ENCODE data around the gene PARD6A. TPM values are rescaled to one million over a fixed set of nuclear protein-coding genes. Genes with fewer than 3 reads are reported as not detected.

Gene PARD6A
- total and polyA plus RNA-seq, 2 of the 13 experiments (the other 11 are each of a cell fraction or from before 2014, with no cell fraction given) = 3.5 to 4.3 TPM

GRCh38 chr16:67666559-67667452, 6.0 kb downstream of the PARD6A start, which contains the start of the genes C16orf86 and ENKD1 (continued):
- TF ChIP-seq SMAD3 (CRISPR knock-in tag; IDR thresholded peaks at IDR 0.05) = peak; percentile 34; the same call in 1 of the 2 replicates
- TF ChIP-seq CENPT (CRISPR knock-in tag; IDR thresholded peaks at IDR 0.05; ENCODE audit: low read depth) = 0 out of 2 replicates have a peak, but pooled peaks have one; percentile 24
- TF ChIP-seq NAIF1 (CRISPR knock-in tag; IDR thresholded peaks at IDR 0.05; ENCODE audit: borderline replicate concordance) = peak; percentile 17; the same call in 1 of the 2 replicates
- TF ChIP-seq, protein P1, sequence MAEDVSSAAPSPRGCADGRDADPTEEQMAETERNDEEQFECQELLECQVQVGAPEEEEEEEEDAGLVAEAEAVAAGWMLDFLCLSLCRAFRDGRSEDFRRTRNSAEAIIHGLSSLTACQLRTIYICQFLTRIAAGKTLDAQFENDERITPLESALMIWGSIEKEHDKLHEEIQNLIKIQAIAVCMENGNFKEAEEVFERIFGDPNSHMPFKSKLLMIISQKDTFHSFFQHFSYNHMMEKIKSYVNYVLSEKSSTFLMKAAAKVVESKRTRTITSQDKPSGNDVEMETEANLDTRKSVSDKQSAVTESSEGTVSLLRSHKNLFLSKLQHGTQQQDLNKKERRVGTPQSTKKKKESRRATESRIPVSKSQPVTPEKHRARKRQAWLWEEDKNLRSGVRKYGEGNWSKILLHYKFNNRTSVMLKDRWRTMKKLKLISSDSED (CRISPR knock-in tag; IDR thresholded peaks at IDR 0.05) = peak; percentile 75; the same call in 1 of the 2 replicates
- TF ChIP-seq JUNB (CRISPR knock-in tag; IDR thresholded peaks at IDR 0.05; ENCODE audit: borderline replicate concordance) = no peak
- TF ChIP-seq RNF2 (conservative IDR thresholded peaks at IDR 0.05; ENCODE audit: low read depth) = no peak
- no peak for TF ChIP-seq HOXA7 (CRISPR knock-in tag; IDR thresholded peaks at IDR 0.05)
- no peak for TF ChIP-seq MED13 (CRISPR knock-in tag; IDR thresholded peaks at IDR 0.05)
- TF ChIP-seq SMARCE1 (IDR thresholded peaks at IDR 0.05; ENCODE audit: borderline replicate concordance) = no peak
- no peak for TF ChIP-seq NFKBIZ (CRISPR knock-in tag; IDR thresholded peaks at IDR 0.05)
- TF ChIP-seq ZNF235 (CRISPR knock-in tag; IDR thresholded peaks at IDR 0.05; ENCODE audit: borderline replicate concordance) = peak; percentile 84; the same call in 1 of the 2 replicates
- no peak for TF ChIP-seq ARID3A (IDR thresholded peaks at IDR 0.05; ENCODE audit: low read depth, low read length)
- no peak for TF ChIP-seq ZNF75D (CRISPR knock-in tag; IDR thresholded peaks at IDR 0.05; ENCODE audit: borderline replicate concordance)
- TF ChIP-seq THYN1 (CRISPR knock-in tag; IDR thresholded peaks at IDR 0.05; ENCODE audit: borderline replicate concordance, low read depth) = no peak
- TF ChIP-seq PLSCR1 (CRISPR knock-in tag; IDR thresholded peaks at IDR 0.05; ENCODE audit: borderline replicate concordance) = no peak
- TF ChIP-seq RCOR2 (CRISPR knock-in tag; IDR thresholded peaks at IDR 0.05) = no peak
- TF ChIP-seq ZNF160 (CRISPR knock-in tag; IDR thresholded peaks at IDR 0.05) = peak; percentile 71; the same call in 1 of the 2 replicates
- TF ChIP-seq SMARCC2 (IDR thresholded peaks at IDR 0.05) = no peak
- no peak for TF ChIP-seq ZHX2 (IDR thresholded peaks at IDR 0.05; ENCODE audit: low read depth)
- TF ChIP-seq ZHX2 (CRISPR knock-in tag; IDR thresholded peaks at IDR 0.05; ENCODE audit: borderline replicate concordance) = no peak; the same call in 1 of the 2 replicates

Data from HepG2 (cell line).